Astrocyte of the spinal cord (primary cell): ENCODE data around the gene PPP1R14C.
A peak's percentile ranks its signal among the peaks of the same experiment; 100 is the strongest.

Source experiments
- DNase-seq: peaks from one replicate; pipeline ENCODE4 v3.0.0; 2011; ENCODE audit warnings: low read depth, low spot score
- H3K4me3 ChIP-seq: 2 replicates; pipeline ENCODE4 v1.5.1; 2011; ENCODE audit warnings: low read depth, mild to moderate bottlenecking, low read length, moderate library complexity
- CTCF ChIP-seq: IDR thresholded peaks from 2 replicates; pipeline ENCODE4 v1.5.1; 2012; ENCODE audit warnings: low read depth, mild to moderate bottlenecking, low read length, inconsistent platforms
- in situ Hi-C: cut with HindIII; loops from 2 replicates; pipeline ENCODE4 v1.10.0; 2017; ENCODE audit warnings: low sequenced_read_pairs

Gene PPP1R14C

GRCh38 chr6:150266309-150266708, 123.5 kb downstream of the PPP1R14C start:
- in situ Hi-C loops, result no loop called here
- H3K4me3 ChIP-seq, result no peak overlapping the region
- no peak for TF ChIP-seq CTCF
- no peak for DNase-seq

GRCh38 chr6:150266963-150267685, 124.3 kb downstream of the PPP1R14C start:
- H3K4me3 ChIP-seq, result no peak overlapping the region
- TF ChIP-seq CTCF, result no peak
- DNase-seq, result peak; percentile 33
- in situ Hi-C loops, result no loop called here

GRCh38 chr6:150267686-150268561, 125.1 kb downstream of the PPP1R14C start:
- in situ Hi-C loops, result no loop called here
- no peak for TF ChIP-seq CTCF
- no peak overlapping the region for H3K4me3 ChIP-seq
- DNase-seq, result peak; percentile 64

- no peak for DNase-seq
- TF ChIP-seq CTCF, result no peak
- in situ Hi-C loops, result no loop called here
- no peak overlapping the region for H3K4me3 ChIP-seq
Observed at GRCh38 chr6:150269130-150269856, 126.4 kb downstream of the PPP1R14C start.

GRCh38 chr6:150269857-150270223, 127.0 kb downstream of the PPP1R14C start:
- TF ChIP-seq CTCF, result no peak
- DNase-seq, result peak; percentile 79
- no peak overlapping the region for H3K4me3 ChIP-seq
- in situ Hi-C loops, result no loop called here

- in situ Hi-C loops, result no loop called here
- TF ChIP-seq CTCF, result no peak
- no peak for DNase-seq
- no peak overlapping the region for H3K4me3 ChIP-seq
Observed at GRCh38 chr6:150270330-150271052, 127.6 kb downstream of the PPP1R14C start.
